Endothelial cell of umbilical vein (primary cell): ENCODE measurements around the gene CAPN2. TPM values are rescaled to one million over a fixed set of nuclear protein-coding genes. Genes with fewer than 3 reads are reported as not detected.

Source experiments
- BruUV-seq: library from RNA; stranded (reverse); fragments of 400-500 nt; replicated peaks from 2 replicates; lab custom pipeline; 2021; lab: Mats Ljungman, UMichigan
- CTCF ChIA-PET: fragments of 300-600, 350-600 bp; sonication (Branson Sonifier 250); formaldehyde crosslinking; loops from one replicate; lab custom pipeline; 2021; ENCODE audit warnings: antibody characterized with exemption, inconsistent platforms; lab: Charles Lee
- POLR2A ChIA-PET: fragments of 300-600, 350-600 bp; sonication (Branson Sonifier 250); formaldehyde crosslinking; loops from one replicate; lab custom pipeline; 2021; ENCODE audit warnings: antibody characterized with exemption, inconsistent platforms; lab: Charles Lee
- DNase-seq: peaks from one replicate; pipeline ENCODE4 v3.0.0-alpha.2; 2011; ENCODE audit warnings: low read depth, low spot score
- FAIRE-seq: peaks from 2 replicates; lab custom pipeline; 2011; peaks lifted over from hg19 to GRCh38; lab: Jason Lieb, UNC
- H2AFZ ChIP-seq: 2 replicates; pipeline ENCODE4 v1.6.0; 2012; ENCODE audit warnings: low read depth, low read length, control low read depth, inconsistent platforms
- H3K27ac ChIP-seq: 2 replicates; pipeline ENCODE4 v1.5.1; 2011; ENCODE audit warnings: low read depth, mild to moderate bottlenecking, control low read depth, low read length, moderate library complexity; ENCODE audit not compliant: insufficient read depth
- H3K27me3 ChIP-seq, 2 experiments: 2 replicates each; pipeline versions ENCODE4 v1.6.0 to v1.6.1; 2011; ENCODE audit warnings: low read length in 2 of 2, mixed read lengths in 1 of 2; ENCODE audit not compliant: control insufficient read depth in 2 of 2, insufficient read depth in 2 of 2
- H3K36me3 ChIP-seq, 2 experiments: 2 replicates in 1 of 2; 3 replicates in 1 of 2; pipeline ENCODE4 v1.5.1; 2011; ENCODE audit warnings: low read length in 2 of 2, mild to moderate bottlenecking in 1 of 2, moderate library complexity in 1 of 2; ENCODE audit not compliant: control insufficient read depth in 2 of 2, insufficient read depth in 2 of 2; ENCODE audit errors: extremely low read depth in 1 of 2
- H3K4me1 ChIP-seq: 3 replicates; pipeline ENCODE4 v1.5.1; 2011; ENCODE audit warnings: mild to moderate bottlenecking, low read length; ENCODE audit not compliant: control insufficient read depth, insufficient read depth; ENCODE audit errors: extremely low read depth
- H3K4me2 ChIP-seq: 2 replicates; pipeline ENCODE4 v1.6.1; 2011; ENCODE audit warnings: low read length, control low read depth, mixed read lengths; ENCODE audit not compliant: insufficient read depth
- H3K4me3 ChIP-seq, 3 experiments: fragments of 200-600 bp in 1 of 3; sonication (generic), shearing (Covaris generic) in 1 of 3; replicated peaks in 1 of 3; 2 replicates each; pipeline ENCODE4 v1.5.1; 2011 to 2016; ENCODE audit warnings: control low read depth in 3 of 3, low read length in 3 of 3, mild to moderate bottlenecking in 2 of 3, inconsistent platforms in 1 of 3, low read depth in 1 of 3, moderate library complexity in 1 of 3; ENCODE audit not compliant: insufficient read depth in 1 of 3
- H3K79me2 ChIP-seq: 2 replicates; pipeline ENCODE4 v1.6.0; 2012; ENCODE audit warnings: low read length, inconsistent platforms; ENCODE audit not compliant: control insufficient read depth, insufficient read depth
- H3K9ac ChIP-seq: replicated peaks from 2 replicates; pipeline ENCODE3; 2011; ENCODE audit warnings: low read length, control low read depth; ENCODE audit not compliant: insufficient read depth; ENCODE audit errors: extremely low read depth
- H3K9me1 ChIP-seq: replicated peaks from 3 replicates; pipeline ENCODE4 v1.6.0; 2011; ENCODE audit warnings: mild to moderate bottlenecking, low read length; ENCODE audit not compliant: control insufficient read depth, insufficient read depth; ENCODE audit errors: extremely low read depth
- H3K9me3 ChIP-seq: replicated peaks from 2 replicates; pipeline ENCODE4 v1.5.1; 2012; ENCODE audit warnings: low read length, inconsistent platforms; ENCODE audit not compliant: control insufficient read depth, insufficient read depth
- H4K20me1 ChIP-seq: replicated peaks from 2 replicates; pipeline ENCODE3; 2011; ENCODE audit warnings: mild to moderate bottlenecking, low read length; ENCODE audit not compliant: control insufficient read depth, insufficient read depth; ENCODE audit errors: extremely low read depth
- EZH2 ChIP-seq: IDR thresholded peaks from 2 replicates; pipeline ENCODE4 v1.6.1; 2012; ENCODE audit warnings: borderline replicate concordance, low read depth, mild to moderate bottlenecking, moderate library complexity, low read length, inconsistent platforms; ENCODE audit not compliant: severe bottlenecking
- FOS ChIP-seq: IDR thresholded peaks from 2 replicates; pipeline ENCODE4 v1.6.1; 2011; ENCODE audit warnings: mild to moderate bottlenecking, low read length, moderate library complexity, borderline replicate concordance; ENCODE audit not compliant: insufficient read depth
- MYC ChIP-seq: IDR thresholded peaks from one replicate; pipeline ENCODE4 v1.6.1; 2011; ENCODE audit warnings: mild to moderate bottlenecking, low read depth, low read length
- POLR2A ChIP-seq: IDR thresholded peaks from 2 replicates; pipeline ENCODE4 v1.6.1; 2012; ENCODE audit warnings: low read depth, mild to moderate bottlenecking, control low read depth, low read length
- POLR2AphosphoS5 ChIP-seq: IDR thresholded peaks from 2 replicates; pipeline ENCODE4 v1.6.1; 2012; ENCODE audit warnings: low read depth, mild to moderate bottlenecking, control low read depth, low read length, moderate library complexity; ENCODE audit not compliant: insufficient read depth
- dilution Hi-C: fragments of 300-500 bp; cut with MboI; formaldehyde crosslinking; loops from one replicate; pipeline ENCODE4 v1.15.0; 2019; ENCODE audit warnings: low sequenced_read_pairs; ENCODE audit not compliant: extremely low pct_ligation_motif_present
- intact Hi-C: fragments of 100-400 bp; cut with micrococcal nuclease; formaldehyde crosslinking; loops from one replicate; pipeline ENCODE4 v1.10.0; 2022
- polyA plus RNA-seq, 4 experiments: library from polyadenylated mRNA; depleted of rRNA in 3 of 4; stranded (reverse) in 3 of 4; unstranded in 1 of 4; fragments of >200 nt; gene quantifications; 2 replicates each; pipeline versions ENCODE4 v1.2.1 to v1.2.3, GENCODE V29; 2011 to 2012; ENCODE audit warnings: missing spikeins in 1 of 4
- total RNA-seq: library from RNA; stranded (reverse); gene quantifications from 2 replicates; pipeline ENCODE4 v1.2.3, GENCODE V29; 2021
- TF ChIP-seq, protein P1 (sequence below), 2 donors: IDR thresholded peaks; 1 replicate in 1 of 2; 2 replicates in 1 of 2; pipeline ENCODE4 v1.5.1; 2011; ENCODE audit warnings: low read length in 2 of 2, mild to moderate bottlenecking in 2 of 2, moderate library complexity in 2 of 2, control low read depth in 1 of 2, inconsistent platforms in 1 of 2, low read depth in 1 of 2; ENCODE audit not compliant: insufficient read depth in 1 of 2; ENCODE audit errors: extremely low read depth in 1 of 2

The CAPN2 gene
- total and polyA plus RNA-seq, 2 donors (not counting 3 experiments of a cell fraction or from before 2014, with no cell fraction given) = 110 to 420 TPM

DNA sequence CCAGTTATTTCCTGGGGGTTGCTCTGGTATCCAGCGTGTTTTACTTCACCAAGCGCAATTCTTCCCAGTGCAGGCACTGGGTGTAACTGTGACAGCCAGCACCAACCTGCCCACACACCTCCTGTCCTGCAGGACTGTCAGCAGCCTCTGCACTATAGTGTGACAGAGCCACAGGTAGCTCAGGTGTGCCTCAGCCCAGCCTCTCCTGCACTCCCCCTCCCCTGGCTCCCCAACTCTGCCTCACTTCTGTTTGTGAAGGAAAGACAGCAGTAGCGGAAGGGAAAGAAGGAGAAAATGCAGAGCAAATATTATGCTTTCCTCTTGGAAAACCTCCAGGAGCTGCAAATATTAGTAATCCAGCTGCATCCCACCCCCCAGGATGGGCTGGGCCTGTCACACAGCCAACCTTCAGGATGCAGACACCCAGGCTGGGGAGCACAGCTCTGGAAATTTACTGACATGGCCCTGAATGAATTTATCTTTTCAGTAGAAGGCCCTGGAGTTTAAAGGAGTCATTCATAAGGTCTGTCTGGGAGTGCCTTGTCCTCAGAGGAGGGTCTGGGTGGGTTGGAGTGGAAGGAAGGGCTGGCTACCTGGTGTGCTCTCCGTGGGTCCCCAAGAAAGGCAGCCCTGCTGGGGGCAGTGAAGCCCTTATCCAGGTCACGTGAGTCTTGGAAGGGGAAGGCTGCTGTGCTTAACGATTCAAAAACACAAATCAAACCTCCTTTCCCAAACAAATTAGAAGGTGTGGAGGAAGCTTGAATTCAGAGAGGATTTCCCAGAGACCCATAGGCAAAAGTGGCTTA is 20.9 kb downstream of the CAPN2 start:
- Histone ChIP-seq H3K4me2 (peak overlapping the region; percentile 3), H3K9ac (peak overlapping the region; percentile 25)

More for the DNA sequence above, 20.9 kb downstream of the CAPN2 start:
- Histone ChIP-seq H3K36me3 (peaks cover 4 to 5% of the 10 kb centered on the region in 2 experiments), H2AFZ (no peak overlapping the region), H3K79me2 (peaks cover 91% of the 10 kb centered on the region), H3K4me1 (peaks cover 57% of the 10 kb centered on the region), H3K27ac (peak overlapping the region; percentile 96), H3K4me3 (no peak overlapping the region), H3K9me1 (no peaks in the 10 kb centered on the region), H4K20me1 (no peaks in the 10 kb centered on the region), H3K27me3 (no peaks in the 10 kb centered on the region), H3K9me3 (no peaks in the 10 kb centered on the region)
- no TSS peak for BruUV-seq
- ChIA-PET CTCF (interaction anchor here (0.9 to 8.2 kb wide), 4 partner anchors 8 to 21 kb away, joined by 4 to 68 read pairs (median 4); partner anchors contain the start of gene CAPN2), POLR2A (interaction anchor here (0.6 kb wide), 1 partner anchor 84 kb away, joined by 4 read pairs; no protein-coding TSS in a partner anchor)
- TF ChIP-seq POLR2A (peak; percentile 18), MYC (no peak), EZH2 (no peak), FOS (peak; percentile 38), POLR2AphosphoS5 (peak; percentile 17)
- TF ChIP-seq, protein P1, sequence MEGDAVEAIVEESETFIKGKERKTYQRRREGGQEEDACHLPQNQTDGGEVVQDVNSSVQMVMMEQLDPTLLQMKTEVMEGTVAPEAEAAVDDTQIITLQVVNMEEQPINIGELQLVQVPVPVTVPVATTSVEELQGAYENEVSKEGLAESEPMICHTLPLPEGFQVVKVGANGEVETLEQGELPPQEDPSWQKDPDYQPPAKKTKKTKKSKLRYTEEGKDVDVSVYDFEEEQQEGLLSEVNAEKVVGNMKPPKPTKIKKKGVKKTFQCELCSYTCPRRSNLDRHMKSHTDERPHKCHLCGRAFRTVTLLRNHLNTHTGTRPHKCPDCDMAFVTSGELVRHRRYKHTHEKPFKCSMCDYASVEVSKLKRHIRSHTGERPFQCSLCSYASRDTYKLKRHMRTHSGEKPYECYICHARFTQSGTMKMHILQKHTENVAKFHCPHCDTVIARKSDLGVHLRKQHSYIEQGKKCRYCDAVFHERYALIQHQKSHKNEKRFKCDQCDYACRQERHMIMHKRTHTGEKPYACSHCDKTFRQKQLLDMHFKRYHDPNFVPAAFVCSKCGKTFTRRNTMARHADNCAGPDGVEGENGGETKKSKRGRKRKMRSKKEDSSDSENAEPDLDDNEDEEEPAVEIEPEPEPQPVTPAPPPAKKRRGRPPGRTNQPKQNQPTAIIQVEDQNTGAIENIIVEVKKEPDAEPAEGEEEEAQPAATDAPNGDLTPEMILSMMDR (IDR thresholded peaks at IDR 0.05; ENCODE audit: extremely low read depth in 1 of 2, insufficient read depth in 1 of 2, low read depth in 1 of 2, low read length in 2 of 2) = no peak
- dilution Hi-C loops (no loop called here), intact Hi-C loops (loop anchor here (1.0 kb wide), 1 partner anchor 9 kb away; no protein-coding TSS in a partner anchor)
- DNase-seq = peak; percentile 64
- FAIRE-seq = peak; percentile 94
